HG03575 (cell line): Measurements from ENCODE around the gene SLC22A12.

Source experiments
- ATAC-seq: cut with Tn5 transposase; IDR thresholded peaks from one replicate; pipeline ENCODE4 v1.9.1; 2021; ENCODE audit not compliant: unreplicated experiment, insufficient number of reproducible peaks, low FRiP score; ENCODE audit errors: extremely low read depth

Gene SLC22A12

DNA sequence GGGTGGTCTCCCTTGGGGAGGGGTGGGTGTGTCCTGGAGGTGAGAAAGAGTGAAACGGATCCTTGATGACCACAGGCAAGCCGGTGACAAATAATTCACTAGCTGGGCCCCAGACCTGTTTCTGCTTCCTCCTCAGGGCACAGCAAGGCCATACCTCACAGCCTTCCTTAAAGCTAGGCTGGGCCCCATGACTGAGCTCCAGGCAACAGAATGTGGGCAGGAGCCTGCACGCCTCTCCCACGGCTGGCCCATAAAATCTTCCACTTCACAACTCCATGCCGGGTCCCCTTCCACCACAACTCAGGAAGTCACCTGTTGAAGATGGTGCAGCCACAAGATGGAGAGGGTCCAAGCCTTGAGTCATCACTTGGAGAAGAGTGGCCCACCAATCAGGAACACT is 23.9 kb downstream of the SLC22A12 start:
- no peak for ATAC-seq

DNA sequence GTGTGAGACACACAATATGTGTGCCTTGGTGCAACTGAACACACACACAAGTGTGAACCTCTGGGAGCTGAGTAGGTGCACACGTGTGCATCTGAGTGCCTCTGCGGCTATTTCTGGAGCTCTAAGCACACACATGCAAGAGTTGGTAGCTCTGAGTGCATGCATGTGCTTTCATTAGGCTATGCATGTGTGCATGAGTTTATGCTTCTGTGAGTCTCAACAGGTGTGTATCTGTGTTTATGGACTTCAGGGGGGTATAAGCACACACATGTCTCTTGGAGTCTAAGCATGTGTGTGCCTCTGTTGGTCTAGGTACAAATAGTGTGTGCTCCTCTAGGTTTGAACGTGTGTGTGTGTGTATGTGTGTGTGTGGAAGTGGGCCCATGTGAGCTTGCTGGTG is 25.8 kb downstream of the SLC22A12 start:
- no peak for ATAC-seq

- no peak for ATAC-seq
Observed at GRCh38 chr11:64619196-64619595, 28.2 kb downstream of the SLC22A12 start.

- ATAC-seq, result no peak
Observed at GRCh38 chr11:64619811-64620380, 28.9 kb downstream of the SLC22A12 start.

- ATAC-seq, result no peak
Observed at GRCh38 chr11:64620381-64620971, 29.5 kb downstream of the SLC22A12 start.

DNA sequence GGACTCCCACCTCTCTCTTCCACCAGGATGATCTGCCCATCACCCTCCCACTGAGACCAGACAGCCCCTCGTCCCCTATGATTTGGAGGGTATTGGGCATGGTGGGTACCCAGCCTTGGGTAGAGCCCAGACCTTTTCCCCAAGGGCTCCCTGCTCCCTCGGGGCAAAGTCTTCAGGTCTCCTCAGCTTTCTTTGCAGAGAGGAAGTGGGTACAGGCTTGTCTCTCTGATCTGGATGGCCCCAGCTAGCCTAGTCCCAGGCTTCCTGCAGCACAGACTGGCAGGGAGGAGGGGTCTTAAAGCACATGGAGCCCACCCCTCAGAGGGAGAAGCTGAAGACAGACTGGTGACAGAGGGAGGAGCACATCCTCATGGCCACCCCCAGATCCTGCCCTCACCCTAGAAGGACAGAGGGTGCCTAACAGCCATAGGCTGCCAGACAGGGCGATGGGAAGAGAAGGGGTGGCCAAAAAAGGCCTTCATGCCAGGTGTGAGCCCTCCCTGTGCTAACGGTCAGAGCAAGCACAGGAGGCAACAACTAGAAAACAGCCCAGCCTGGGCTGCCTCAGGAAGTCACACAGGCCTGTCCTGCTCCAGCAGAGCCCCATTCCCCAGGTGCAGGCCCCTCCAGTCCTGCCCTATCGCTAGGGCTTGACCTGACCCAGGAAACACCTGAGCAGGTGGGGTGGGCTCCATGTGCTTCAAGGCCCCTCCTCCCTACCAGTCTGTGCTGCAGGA is 30.4 kb downstream of the SLC22A12 start:
- ATAC-seq, result no peak

GRCh38 chr11:64622681-64623080 is 31.7 kb downstream of the SLC22A12 start:
- ATAC-seq, result no peak

GRCh38 chr11:64624883-64625481 is 34.0 kb downstream of the SLC22A12 start:
- no peak for ATAC-seq

DNA sequence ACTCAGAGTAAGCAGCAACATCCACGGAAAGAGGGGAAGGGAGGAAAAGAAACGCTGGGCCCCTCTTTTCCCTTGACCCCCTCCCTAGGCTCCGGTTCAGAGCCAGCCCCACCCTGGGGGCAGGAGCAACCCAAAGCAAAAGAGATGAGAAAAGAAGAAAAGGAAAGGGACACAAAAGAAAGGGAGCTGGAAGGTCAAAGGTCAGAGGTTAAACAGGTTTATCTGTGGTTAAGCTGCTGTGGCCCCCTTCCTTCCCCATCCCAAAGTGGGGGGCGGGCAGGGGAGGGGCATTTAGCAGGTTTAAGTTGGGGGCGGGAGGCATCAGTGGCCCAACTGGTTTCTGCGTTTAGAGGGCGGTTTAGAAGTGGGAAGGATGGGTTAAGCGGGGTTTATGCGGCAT is 35.6 kb downstream of the SLC22A12 start:
- no peak for ATAC-seq

- ATAC-seq, result no peak
Observed at GRCh38 chr11:64627371-64627770, 36.4 kb downstream of the SLC22A12 start.

GRCh38 chr11:64628596-64628995 is 37.6 kb downstream of the SLC22A12 start:
- no peak for ATAC-seq

GRCh38 chr11:64629103-64629502 is 38.1 kb downstream of the SLC22A12 start:
- no peak for ATAC-seq

- ATAC-seq, result no peak
Observed at GRCh38 chr11:64629796-64630562, 39.0 kb downstream of the SLC22A12 start.

- no peak for ATAC-seq
Observed at GRCh38 chr11:64631675-64632074, 40.7 kb downstream of the SLC22A12 start.

DNA sequence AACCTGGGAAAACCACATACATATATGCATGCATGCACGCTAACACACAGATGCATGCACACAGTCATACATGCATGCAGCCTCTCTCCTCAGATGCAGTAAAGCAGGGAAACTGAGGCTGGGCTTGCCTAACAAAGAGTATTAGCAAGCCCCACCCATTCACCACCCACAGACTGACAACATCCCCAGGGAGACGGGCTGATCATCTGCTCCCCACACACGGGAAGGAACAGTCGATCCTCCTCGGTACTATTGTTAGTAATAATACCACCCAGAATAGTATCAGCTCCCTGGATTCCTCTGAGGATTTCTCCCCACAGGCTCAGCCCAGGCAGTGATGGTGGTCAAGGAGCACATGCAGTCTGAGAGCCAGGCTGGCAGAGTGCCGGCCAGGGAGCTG is 41.2 kb downstream of the SLC22A12 start:
- ATAC-seq, result no peak

GRCh38 chr11:64632654-64633053 is 41.6 kb downstream of the SLC22A12 start:
- ATAC-seq, result no peak

DNA sequence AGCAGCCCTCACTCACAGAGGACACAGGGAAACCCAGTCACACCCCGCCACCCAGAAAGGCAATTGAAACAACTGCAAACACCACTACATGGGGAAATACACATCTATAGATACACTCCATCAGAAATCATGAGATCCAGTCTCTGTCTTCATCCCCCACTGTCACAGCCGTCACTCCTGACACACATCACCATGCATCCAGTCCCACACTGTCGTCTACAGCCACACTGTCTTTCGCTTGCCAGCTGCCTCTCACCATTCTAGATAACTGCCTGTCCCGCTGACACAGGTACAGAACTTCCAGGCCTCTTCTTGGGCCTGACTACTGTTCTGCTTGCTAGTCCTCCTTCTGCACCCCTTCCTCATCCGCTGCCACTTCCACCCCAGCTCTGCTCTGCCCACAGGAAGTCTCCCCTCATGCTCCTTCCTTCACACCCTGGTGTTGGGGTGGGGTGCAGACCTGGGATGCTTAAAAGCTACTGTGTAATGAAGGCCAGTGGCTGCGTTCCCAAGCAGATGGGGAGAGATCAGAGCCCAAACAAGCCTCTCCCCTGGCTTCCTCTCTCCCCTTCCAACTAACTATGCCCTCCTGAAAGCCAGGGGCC is 42.6 kb downstream of the SLC22A12 start:
- no peak for ATAC-seq

GRCh38 chr11:64637334-64638017 is 46.5 kb downstream of the SLC22A12 start:
- ATAC-seq, result no peak
